Loucy (cell line): ENCODE results near the gene FBH1.

Experiments
- H2AFZ ChIP-seq: fragments of 200-600 bp; sonication (generic); 2 replicates; pipeline ENCODE4 v1.6.0; 2016; ENCODE audit warnings: antibody characterized with exemption, mild to moderate bottlenecking, low read length, moderate library complexity
- H3F3A ChIP-seq: fragments of 200-600 bp; 2 replicates; pipeline ENCODE4 v1.6.0; 2016; ENCODE audit warnings: antibody characterized with exemption, low read depth, mild to moderate bottlenecking
- H3K27me3 ChIP-seq: fragments of 200-600 bp; sonication (generic); 2 replicates; pipeline ENCODE4 v1.6.1; 2014; ENCODE audit warnings: low read length, mild to moderate bottlenecking; ENCODE audit not compliant: insufficient read depth, poor library complexity, severe bottlenecking
- H3K36me3 ChIP-seq: fragments of 200-600 bp; sonication (generic); 2 replicates; pipeline ENCODE4 v1.6.1; 2016; ENCODE audit warnings: low read length; ENCODE audit not compliant: insufficient read depth
- H3K4me1 ChIP-seq: fragments of 200-600 bp; sonication (generic); 2 replicates; pipeline ENCODE4 v1.5.1; 2014; ENCODE audit warnings: low read length, mild to moderate bottlenecking; ENCODE audit not compliant: insufficient read depth, poor library complexity, severe bottlenecking
- H3K4me2 ChIP-seq: fragments of 200-600 bp; sonication (generic); 2 replicates; pipeline ENCODE4 v1.6.0; 2014; ENCODE audit warnings: antibody characterized with exemption, low read length, low read depth, mild to moderate bottlenecking; ENCODE audit not compliant: poor library complexity, severe bottlenecking
- H3K4me3 ChIP-seq: fragments of 200-600 bp; sonication (generic); 2 replicates; pipeline ENCODE4 v1.5.1; 2014; ENCODE audit warnings: low read length, mild to moderate bottlenecking, mixed read lengths; ENCODE audit not compliant: poor library complexity, severe bottlenecking
- H3K79me2 ChIP-seq: fragments of 200-600 bp; sonication (generic); 2 replicates; pipeline ENCODE4 v1.6.1; 2014; ENCODE audit warnings: low read length; ENCODE audit not compliant: insufficient read depth
- H3K9ac ChIP-seq: fragments of 200-600 bp; sonication (generic); 2 replicates; pipeline ENCODE4 v1.6.0; 2014; ENCODE audit warnings: mild to moderate bottlenecking, low read depth, low read length, moderate library complexity; ENCODE audit not compliant: poor library complexity, severe bottlenecking
- H3K9me2 ChIP-seq: fragments of 200-600 bp; sonication (generic); replicated peaks from 2 replicates; pipeline ENCODE4 v1.6.1; 2016; ENCODE audit warnings: low read depth, low read length, mixed read lengths
- H3K9me3 ChIP-seq: fragments of 200-600 bp; sonication (generic); 2 replicates; pipeline ENCODE4 v1.6.1; 2014; ENCODE audit warnings: mild to moderate bottlenecking, antibody characterized with exemption, low read length, low read depth; ENCODE audit not compliant: insufficient read depth
- H4K20me1 ChIP-seq: fragments of 200-600 bp; sonication (generic); 2 replicates; pipeline ENCODE4 v1.6.0; 2014; ENCODE audit warnings: antibody characterized with exemption, low read length, mild to moderate bottlenecking; ENCODE audit not compliant: insufficient read depth, poor library complexity, severe bottlenecking
- CTCF ChIP-seq: fragments of 200-600 bp; sonication (generic); conservative IDR thresholded peaks from 2 replicates; pipeline ENCODE4 v1.5.1; 2014; ENCODE audit warnings: mild to moderate bottlenecking, antibody characterized with exemption, low read length
- EZH2phosphoT487 ChIP-seq: fragments of 200-600 bp; IDR thresholded peaks from 2 replicates; pipeline ENCODE4 v1.6.1; 2018; ENCODE audit warnings: antibody characterized with exemption, mild to moderate bottlenecking, moderate library complexity, borderline replicate concordance

The FBH1 gene

GRCh38 chr10:5971886-5972285, 81.8 kb downstream of the FBH1 start:
- no peaks in the 10 kb centered on the region for H3K9me3 ChIP-seq
- H2AFZ ChIP-seq, result no peak overlapping the region

GRCh38 chr10:5973069-5973468, 83.0 kb downstream of the FBH1 start:
- no peak overlapping the region for H3K9ac ChIP-seq
- no peaks in the 10 kb centered on the region for H3K9me2 ChIP-seq
- no peaks in the 10 kb centered on the region for H3F3A ChIP-seq
- no peaks in the 10 kb centered on the region for H3K36me3 ChIP-seq
- H3K27me3 ChIP-seq, result no peaks in the 10 kb centered on the region
- no peak overlapping the region for H3K4me2 ChIP-seq
- H3K9me3 ChIP-seq, result no peaks in the 10 kb centered on the region
- H3K4me3 ChIP-seq, result no peak overlapping the region
- peaks cover 11% of the 10 kb centered on the region for H3K4me1 ChIP-seq
- no peaks in the 10 kb centered on the region for H4K20me1 ChIP-seq
- TF ChIP-seq CTCF, result no peak
- no peak for TF ChIP-seq EZH2phosphoT487
- no peak overlapping the region for H2AFZ ChIP-seq
- H3K79me2 ChIP-seq, result no peaks in the 10 kb centered on the region

More at GRCh38 chr10:5971886-5972285, 81.8 kb downstream of the FBH1 start:
- Histone ChIP-seq H3K27me3 (no peaks in the 10 kb centered on the region), H3K36me3 (no peaks in the 10 kb centered on the region), H3K4me1 (peaks cover 10% of the 10 kb centered on the region), H3F3A (no peaks in the 10 kb centered on the region), H4K20me1 (no peaks in the 10 kb centered on the region), H3K79me2 (no peaks in the 10 kb centered on the region), H3K4me2 (no peak overlapping the region), H3K9ac (no peak overlapping the region), H3K9me2 (no peaks in the 10 kb centered on the region), H3K4me3 (no peak overlapping the region)
- no peak for TF ChIP-seq CTCF
- no peak for TF ChIP-seq EZH2phosphoT487

GRCh38 chr10:5975641-5976473, 85.8 kb downstream of the FBH1 start:
- no peak for TF ChIP-seq EZH2phosphoT487
- TF ChIP-seq CTCF, result no peak
- H3K27me3 ChIP-seq, result no peaks in the 10 kb centered on the region
- H4K20me1 ChIP-seq, result no peaks in the 10 kb centered on the region
- H3F3A ChIP-seq, result no peaks in the 10 kb centered on the region
- peak overlapping the region; percentile 98 for H2AFZ ChIP-seq
- no peaks in the 10 kb centered on the region for H3K36me3 ChIP-seq
- H3K79me2 ChIP-seq, result no peaks in the 10 kb centered on the region
- H3K9ac ChIP-seq, result peak overlapping the region; percentile 68
- H3K4me3 ChIP-seq, result peak overlapping the region; percentile 97
- no peaks in the 10 kb centered on the region for H3K9me2 ChIP-seq
- H3K4me1 ChIP-seq, result peaks cover 14% of the 10 kb centered on the region
- peak overlapping the region; percentile 82 for H3K4me2 ChIP-seq
- no peaks in the 10 kb centered on the region for H3K9me3 ChIP-seq
